ENCODE results near the gene TMEM98. TPM values are rescaled to one million over a fixed set of nuclear protein-coding genes. Genes with fewer than 3 reads are reported as not detected.

Gene TMEM98
- total RNA-seq, 2 donors from 2014 or later: 98.3 to 206 TPM

GRCh38 chr17:32941419-32942032 is 13.6 kb downstream of the TMEM98 start:
- WGBS: 96% methylated on average over 8 of the region's 8 CpGs
- Histone ChIP-seq H3K27me3 (replicated peaks; ENCODE audit: insufficient read depth) (no peaks in the 10 kb centered on the region), H3K4me3 (no peak overlapping the region), H3K27ac (no peak overlapping the region), H3K4me1 (replicated peaks) (no peaks in the 10 kb centered on the region), H3K9me3 (no peaks in the 10 kb centered on the region), H3K36me3 (peaks cover 0 to 9% of the 10 kb centered on the region in 2 donors)
- intact Hi-C loops (cut with DNase I): no loop called here
- DNase-seq (ENCODE audit: low spot score): no peak
- TF ChIP-seq CTCF (IDR thresholded peaks at IDR 0.05): peak in 1 of 4 experiments; percentile 24
- TF ChIP-seq POLR2AphosphoS5 (IDR thresholded peaks at IDR 0.05): no peak

GRCh38 chr17:32943206-32943605 is 15.3 kb downstream of the TMEM98 start:
- DNase-seq (ENCODE audit: low spot score): no peak
- no peaks in the 10 kb centered on the region for H3K4me1 ChIP-seq (replicated peaks)
- peaks cover 0 to 9% of the 10 kb centered on the region in 2 donors for H3K36me3 ChIP-seq
- H3K4me3 ChIP-seq: no peak overlapping the region
- H3K9me3 ChIP-seq: no peaks in the 10 kb centered on the region
- intact Hi-C loops (cut with DNase I): no loop called here
- WGBS: 23% methylated on average over 2 of the region's 2 CpGs
- H3K27ac ChIP-seq: no peak overlapping the region
- no peaks in the 10 kb centered on the region for H3K27me3 ChIP-seq (replicated peaks; ENCODE audit: insufficient read depth)
- no peak for TF ChIP-seq POLR2A (IDR thresholded peaks at IDR 0.05)
- TF ChIP-seq POLR2AphosphoS5 (IDR thresholded peaks at IDR 0.05): no peak
- no peak for TF ChIP-seq CTCF (IDR thresholded peaks at IDR 0.05)

GRCh38 chr17:32943647-32944191 is 15.8 kb downstream of the TMEM98 start:
- H3K4me1 ChIP-seq (replicated peaks): no peaks in the 10 kb centered on the region
- WGBS: 46% methylated on average over 8 of the region's 8 CpGs
- H3K9me3 ChIP-seq: no peaks in the 10 kb centered on the region
- H3K4me3 ChIP-seq: no peak overlapping the region
- TF ChIP-seq POLR2AphosphoS5 (IDR thresholded peaks at IDR 0.05) (peak; percentile 20), POLR2A (IDR thresholded peaks at IDR 0.05) (no peak)
- peak; percentile 31 for DNase-seq (ENCODE audit: low spot score)
- intact Hi-C loops (cut with DNase I): no loop called here
- H3K27me3 ChIP-seq (replicated peaks; ENCODE audit: insufficient read depth): no peaks in the 10 kb centered on the region
- H3K36me3 ChIP-seq: peaks cover 0 to 9% of the 10 kb centered on the region in 2 donors
- H3K27ac ChIP-seq: no peak overlapping the region

- Histone ChIP-seq H3K27me3 (replicated peaks; ENCODE audit: insufficient read depth) (no peaks in the 10 kb centered on the region), H3K4me1 (replicated peaks) (no peaks in the 10 kb centered on the region), H3K36me3 (peaks cover 0 to 9% of the 10 kb centered on the region in 2 donors), H3K27ac (no peak overlapping the region), H3K4me3 (no peak overlapping the region), H3K9me3 (no peaks in the 10 kb centered on the region)
- DNase-seq (ENCODE audit: low spot score): no peak
- intact Hi-C loops (cut with DNase I): no loop called here
- TF ChIP-seq CTCF (IDR thresholded peaks at IDR 0.05) (no peak), POLR2A (IDR thresholded peaks at IDR 0.05) (no peak), POLR2AphosphoS5 (IDR thresholded peaks at IDR 0.05) (no peak)
- 61% methylated on average over 4 of the region's 4 CpGs for WGBS
Measured at GRCh38 chr17:32944248-32945020, 16.5 kb downstream of the TMEM98 start.

GRCh38 chr17:32946375-32947135 is 18.6 kb downstream of the TMEM98 start:
- Histone ChIP-seq H3K27me3 (replicated peaks; ENCODE audit: insufficient read depth) (no peaks in the 10 kb centered on the region), H3K9me3 (no peaks in the 10 kb centered on the region), H3K4me1 (replicated peaks) (no peaks in the 10 kb centered on the region), H3K36me3 (no peaks in the 10 kb centered on the region), H3K27ac (no peak overlapping the region), H3K4me3 (no peak overlapping the region)
- WGBS: 72% methylated on average over 3 of the region's 3 CpGs
- intact Hi-C loops (cut with DNase I): no loop called here
- no peak for DNase-seq (ENCODE audit: low spot score)
- TF ChIP-seq POLR2AphosphoS5 (IDR thresholded peaks at IDR 0.05) (no peak), CTCF (IDR thresholded peaks at IDR 0.05) (no peak), POLR2A (IDR thresholded peaks at IDR 0.05) (no peak)

Data from prostate gland (tissue), 2 donors.